Jurkat, Clone E6-1 (cell line): ENCODE results near the gene PACRG.

ENCODE experiments used
- DNase-seq: peaks from one replicate; pipeline ENCODE4 v3.0.0-alpha.2; 2011; ENCODE audit warnings: low read depth, low spot score
- H3K4me3 ChIP-seq: 2 replicates; pipeline ENCODE4 v1.5.1; 2011; ENCODE audit warnings: mild to moderate bottlenecking, low read length, control low read depth, moderate library complexity

PACRG gene

GRCh38 chr6:162852840-162853577, 125.2 kb downstream of the PACRG start:
- no peak for DNase-seq
- H3K4me3 ChIP-seq, result no peak overlapping the region

DNA sequence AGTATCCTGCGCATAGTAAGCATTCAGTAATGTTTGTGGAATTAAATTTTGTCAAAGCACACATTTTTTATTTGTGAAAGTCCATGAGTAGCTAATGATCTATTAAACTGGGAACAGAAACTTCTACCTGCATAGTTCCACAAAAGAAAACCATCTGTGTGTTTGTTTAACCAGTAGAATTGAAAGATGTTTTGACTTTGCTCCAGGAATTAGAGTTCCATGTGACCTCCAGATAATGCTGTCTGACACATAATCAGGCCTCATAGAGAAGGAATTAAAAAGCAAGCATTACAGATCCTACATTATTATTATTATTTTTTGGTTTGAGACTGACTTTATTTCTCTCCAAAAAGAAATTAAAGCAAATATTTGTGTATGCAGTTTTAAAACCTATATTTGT, 126.5 kb downstream of the PACRG start:
- no peak overlapping the region for H3K4me3 ChIP-seq
- no peak for DNase-seq

GRCh38 chr6:162854734-162855191, 127.0 kb downstream of the PACRG start:
- no peak overlapping the region for H3K4me3 ChIP-seq
- DNase-seq, result no peak

GRCh38 chr6:162856885-162857284, 129.1 kb downstream of the PACRG start:
- no peak overlapping the region for H3K4me3 ChIP-seq
- DNase-seq, result peak; percentile 28

- H3K4me3 ChIP-seq, result no peak overlapping the region
- DNase-seq, result no peak
Measured at GRCh38 chr6:162857326-162857725, 129.6 kb downstream of the PACRG start.

- DNase-seq, result no peak
- no peak overlapping the region for H3K4me3 ChIP-seq
Measured at GRCh38 chr6:162862462-162862861, 134.7 kb downstream of the PACRG start.

DNA sequence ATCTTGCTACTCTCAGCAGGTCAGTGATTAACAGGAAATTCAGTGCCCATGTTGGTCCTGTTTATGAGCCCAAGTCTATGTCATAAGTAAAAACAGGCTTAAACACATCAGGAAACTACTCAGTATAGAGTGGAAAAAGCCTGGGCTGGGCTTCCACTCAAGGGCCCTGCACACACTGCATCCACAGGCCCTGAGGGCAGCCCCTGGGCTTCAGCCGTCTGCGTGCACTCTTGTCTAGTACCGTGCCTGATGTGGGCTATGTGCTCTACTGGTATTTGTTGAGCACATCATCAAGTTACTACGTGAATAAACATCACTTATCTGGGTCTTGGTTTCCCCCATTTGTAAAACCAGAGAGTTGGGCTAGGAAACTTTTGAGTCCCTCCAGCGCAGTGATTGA, 135.2 kb downstream of the PACRG start:
- DNase-seq, result no peak
- H3K4me3 ChIP-seq, result no peak overlapping the region

GRCh38 chr6:162863821-162864220, 136.0 kb downstream of the PACRG start:
- no peak overlapping the region for H3K4me3 ChIP-seq
- no peak for DNase-seq

DNA sequence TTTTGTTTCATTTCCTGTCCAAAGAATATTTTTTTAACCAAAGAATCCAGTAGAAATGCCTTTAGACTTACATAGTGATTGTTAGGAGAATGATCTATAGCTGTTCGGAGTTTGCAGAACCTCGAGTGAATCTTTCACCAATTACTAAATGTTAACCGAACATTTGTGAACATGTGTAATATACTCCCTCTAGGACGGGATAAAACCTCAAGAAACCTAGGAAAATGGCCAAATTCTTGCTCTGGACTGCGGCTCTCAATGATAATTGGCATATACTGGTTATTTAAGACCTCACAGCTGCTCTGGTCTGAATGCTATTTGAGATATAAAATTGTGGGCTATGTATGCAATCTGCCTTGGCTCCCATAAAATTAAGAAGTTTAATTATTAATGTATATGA, 137.1 kb downstream of the PACRG start:
- no peak overlapping the region for H3K4me3 ChIP-seq
- no peak for DNase-seq

- DNase-seq, result no peak
- no peak overlapping the region for H3K4me3 ChIP-seq
Measured at GRCh38 chr6:162866656-162867055, 138.9 kb downstream of the PACRG start.

GRCh38 chr6:162868397-162868796, 140.6 kb downstream of the PACRG start:
- no peak overlapping the region for H3K4me3 ChIP-seq
- DNase-seq, result no peak

DNA sequence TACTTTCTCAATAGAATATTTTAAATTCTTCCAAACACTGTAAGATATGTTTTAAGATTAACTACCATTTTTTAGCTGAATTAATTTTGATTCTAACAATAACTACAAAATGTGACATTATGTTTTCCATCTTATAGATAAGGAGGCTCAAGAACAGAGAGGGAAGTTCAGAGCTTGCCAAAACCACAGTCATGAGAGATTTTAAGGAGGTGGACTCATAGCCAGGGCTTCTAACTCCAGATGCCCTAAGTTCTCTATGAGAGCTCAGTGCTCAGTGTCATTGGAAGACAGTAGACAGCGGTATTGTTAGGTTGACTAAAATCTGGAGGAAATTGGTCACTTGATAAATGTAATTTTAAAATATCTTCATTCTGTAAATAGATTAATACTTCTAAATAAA, 144.2 kb downstream of the PACRG start:
- no peak for DNase-seq
- no peak overlapping the region for H3K4me3 ChIP-seq

DNA sequence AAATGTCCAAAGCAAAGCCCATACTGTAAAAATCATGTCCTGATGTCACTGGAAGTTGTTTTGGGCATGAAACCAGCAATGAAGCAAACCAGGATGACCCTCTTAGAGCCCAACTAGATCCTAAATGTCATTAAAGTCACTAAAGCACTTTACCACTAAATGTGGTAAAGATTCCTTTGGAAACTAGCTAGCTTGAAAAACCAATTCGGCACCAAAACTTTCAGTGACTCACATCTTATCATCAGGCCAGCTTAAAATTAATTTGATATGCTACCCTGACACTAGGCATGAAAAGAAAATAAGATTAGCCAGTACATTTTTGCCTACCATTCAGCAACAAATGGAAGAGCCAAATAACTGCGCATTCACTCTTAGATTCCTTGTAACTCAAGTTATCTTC, 145.8 kb downstream of the PACRG start:
- DNase-seq, result no peak
- H3K4me3 ChIP-seq, result no peak overlapping the region

DNA sequence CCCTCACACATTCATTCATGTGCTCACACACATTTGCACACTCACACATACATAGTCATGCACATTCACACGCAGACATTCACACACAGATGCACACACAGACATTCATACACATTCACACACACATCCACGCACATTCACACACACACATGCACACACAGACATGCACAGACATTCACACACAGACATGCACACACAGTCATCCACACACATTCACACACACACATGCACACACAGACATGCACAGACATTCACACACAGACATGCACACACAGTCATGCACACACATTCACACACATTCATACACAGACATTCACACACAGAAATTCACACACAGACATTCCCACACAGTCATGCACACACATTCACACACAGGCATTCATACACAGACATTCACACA, 147.3 kb downstream of the PACRG start:
- H3K4me3 ChIP-seq, result no peak overlapping the region
- no peak for DNase-seq

- no peak for DNase-seq
- no peak overlapping the region for H3K4me3 ChIP-seq
Measured at GRCh38 chr6:162882801-162883481, 155.2 kb downstream of the PACRG start.

DNA sequence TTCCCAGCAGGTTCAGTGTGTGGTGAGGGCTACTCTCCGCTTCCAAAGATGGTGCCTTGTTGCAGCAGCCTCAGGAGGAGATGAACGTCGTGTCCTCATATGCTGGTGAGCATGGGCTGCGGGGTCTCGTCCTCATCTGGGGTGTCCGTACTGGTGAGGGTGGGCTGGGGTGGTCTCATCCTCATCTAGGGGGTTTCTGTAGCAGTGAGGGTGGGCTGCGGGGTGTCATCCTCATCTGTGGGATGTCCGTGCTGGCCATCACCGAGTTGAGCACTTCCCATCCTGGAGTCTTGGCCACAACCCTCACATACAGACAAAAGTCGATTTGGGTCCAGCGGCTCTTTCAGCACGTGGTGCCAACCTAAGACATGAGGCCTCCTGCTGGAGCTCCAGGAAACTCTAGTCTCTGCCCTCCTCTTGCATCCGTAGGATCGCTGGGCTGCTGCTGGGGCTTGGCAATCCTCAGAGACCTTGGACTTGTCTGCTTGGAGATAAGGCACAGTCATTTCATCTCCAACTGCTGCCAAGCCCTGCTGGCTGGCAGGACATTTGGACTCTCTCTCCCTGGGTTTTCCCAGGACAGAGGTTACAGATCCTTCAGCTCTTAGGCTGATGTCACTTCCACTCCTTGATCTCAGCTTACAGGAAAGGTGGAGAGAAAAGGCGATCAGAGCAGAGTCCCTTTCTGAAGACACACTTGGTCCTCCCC, 160.4 kb downstream of the PACRG start:
- DNase-seq, result no peak
- H3K4me3 ChIP-seq, result no peak overlapping the region

DNA sequence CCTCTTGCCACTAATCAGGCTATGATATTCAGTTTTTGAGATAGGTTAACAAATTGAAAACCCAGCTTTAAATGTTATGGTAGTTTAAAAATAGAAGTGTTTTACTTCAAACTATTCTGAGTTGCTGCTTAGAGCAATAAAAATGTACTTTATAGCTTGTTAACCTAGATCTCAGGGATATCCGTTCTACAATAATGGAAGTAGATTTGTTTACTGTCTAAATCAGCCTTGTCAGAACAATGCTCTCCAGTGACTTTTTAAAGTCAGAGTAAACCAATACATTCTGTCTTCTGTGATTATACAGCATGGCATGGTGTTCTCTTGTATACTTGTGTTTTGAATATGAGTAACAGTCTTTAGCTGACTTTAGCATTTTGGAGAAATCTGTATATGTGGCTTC, 161.5 kb downstream of the PACRG start:
- H3K4me3 ChIP-seq, result no peak overlapping the region

GRCh38 chr6:162898011-162898410, 170.2 kb downstream of the PACRG start:
- no peak overlapping the region for H3K4me3 ChIP-seq
- DNase-seq, result no peak

More for the DNA sequence above, 161.5 kb downstream of the PACRG start:
- no peak for DNase-seq

GRCh38 chr6:162899148-162899547, 171.4 kb downstream of the PACRG start:
- DNase-seq, result no peak
- no peak overlapping the region for H3K4me3 ChIP-seq

DNA sequence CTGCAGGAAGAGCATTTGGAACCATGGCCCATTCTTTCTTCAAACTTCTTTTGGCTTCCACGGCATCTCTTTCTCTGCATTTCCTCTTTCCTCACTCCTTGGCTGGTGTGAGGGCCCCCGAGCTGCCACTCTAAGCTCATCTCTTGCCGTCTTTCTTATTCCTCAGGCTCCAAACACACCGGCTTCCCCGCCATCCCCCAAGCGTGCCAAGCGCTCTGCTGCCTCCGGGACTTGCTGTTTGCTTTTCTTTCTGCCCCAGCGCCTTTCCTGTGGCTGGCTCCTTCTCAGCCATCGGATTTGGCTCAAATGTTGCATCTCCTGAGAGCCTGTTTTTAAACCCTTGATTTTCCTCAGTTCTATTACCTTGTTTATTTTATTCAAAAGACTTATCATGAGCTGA, 172.7 kb downstream of the PACRG start:
- H3K4me3 ChIP-seq, result no peak overlapping the region
- DNase-seq, result no peak
